Midbrain (tissue), 1 donor: ENCODE results near the gene PAK5.
"Not testable (repeated sequence)": the region's sequence is repeated elsewhere in the genome, so short reads cannot be mapped to it uniquely, and the experiment has no call there.

Experiments
- DNase-seq: peaks from one replicate; lab custom pipeline; 2025; lab: John Stamatoyannopoulos, UW

The PAK5 gene

DNA sequence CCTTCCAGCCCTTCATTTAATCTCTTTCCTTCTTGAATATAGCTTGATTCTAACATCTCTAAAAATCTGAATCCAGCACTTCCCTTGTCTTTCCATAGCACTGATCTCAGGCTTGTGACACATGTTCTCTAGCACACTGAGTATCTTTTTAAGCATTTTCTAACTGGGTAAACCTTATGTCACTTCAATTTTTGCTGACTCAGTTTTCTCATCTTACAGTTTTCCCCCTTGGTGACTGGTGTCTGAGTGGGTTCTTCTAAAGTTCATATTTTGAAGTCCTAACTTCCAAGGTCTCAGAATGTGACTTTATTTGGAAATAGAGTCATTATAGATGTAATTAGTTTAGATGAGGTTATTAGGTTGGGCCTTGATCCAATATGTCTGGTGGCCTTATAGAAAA is 153.9 kb downstream of the PAK5 start:
- no peak for DNase-seq

- no peak for DNase-seq
Measured at GRCh38 chr20:9677100-9677623, 161.7 kb downstream of the PAK5 start.

- no peak for DNase-seq
Measured at GRCh38 chr20:9672981-9673380, 165.9 kb downstream of the PAK5 start.

GRCh38 chr20:9672027-9672426 is 166.8 kb downstream of the PAK5 start:
- DNase-seq, result no peak

DNA sequence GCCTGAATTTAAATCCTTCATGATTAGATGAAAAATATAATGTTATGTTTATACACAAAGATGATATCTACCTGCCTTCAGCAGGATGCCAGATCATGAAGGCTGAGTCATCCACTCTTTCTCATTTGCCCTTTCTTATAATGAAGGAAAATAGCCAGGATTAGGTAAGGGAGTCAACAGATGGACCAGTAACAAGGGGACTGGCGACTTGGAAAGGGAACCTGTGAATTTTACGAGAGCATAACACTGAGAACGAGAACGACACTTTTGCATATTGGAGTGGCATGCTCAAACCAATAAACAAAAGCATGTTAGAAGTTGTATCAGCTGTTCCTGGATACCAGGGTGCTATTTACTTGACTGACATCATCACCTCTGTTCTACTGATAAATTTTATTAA is 170.5 kb downstream of the PAK5 start:
- no peak for DNase-seq

DNA sequence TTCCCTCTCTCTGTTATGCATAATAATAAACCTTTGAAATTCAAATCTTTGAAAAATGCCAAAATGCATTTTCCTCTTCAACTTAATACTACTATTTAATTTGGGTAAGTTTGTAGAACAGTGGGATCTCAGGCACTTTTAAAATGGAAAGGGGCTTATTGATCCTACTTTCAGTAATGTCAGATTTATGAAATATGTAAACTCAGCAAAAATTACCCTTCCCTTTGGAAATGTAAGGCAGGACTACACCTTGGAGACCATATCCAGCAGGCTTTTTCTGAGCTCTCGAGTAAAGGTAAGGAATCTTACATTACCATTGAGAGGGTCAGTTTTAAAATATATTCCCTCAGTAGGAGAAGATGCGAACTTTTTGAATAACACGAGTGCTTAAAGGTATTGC is 175.5 kb downstream of the PAK5 start:
- DNase-seq, result no peak

DNA sequence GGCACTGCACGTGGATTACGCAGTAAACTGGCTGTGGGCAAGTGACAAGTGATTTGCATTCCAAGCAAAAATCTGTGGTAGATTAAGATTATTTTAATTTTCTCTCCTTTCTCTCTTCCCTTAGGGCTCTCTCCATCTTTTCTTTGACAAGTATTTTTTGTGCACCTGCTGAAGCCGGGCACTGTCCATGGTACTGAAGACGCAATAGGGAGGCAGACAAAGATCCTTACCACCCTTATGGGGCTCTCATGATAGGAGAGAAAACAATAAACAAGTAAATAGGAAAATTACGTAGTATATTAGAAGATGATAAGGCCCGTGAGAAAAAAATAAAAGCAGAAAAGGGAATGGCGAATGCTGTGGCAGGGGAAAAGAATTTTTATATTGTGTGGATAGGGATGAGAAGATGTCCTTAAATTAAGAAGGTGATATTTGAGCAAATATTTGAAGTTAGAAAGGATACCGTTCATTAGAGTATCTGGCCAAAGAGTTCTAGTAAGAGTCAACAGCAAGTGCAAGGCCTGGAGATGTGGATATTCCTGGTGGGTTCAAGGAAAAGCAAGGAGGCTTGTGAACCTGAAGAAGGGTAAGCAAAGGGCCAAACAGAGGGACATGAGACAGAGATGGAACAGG is 178.5 kb downstream of the PAK5 start:
- no peak for DNase-seq

DNA sequence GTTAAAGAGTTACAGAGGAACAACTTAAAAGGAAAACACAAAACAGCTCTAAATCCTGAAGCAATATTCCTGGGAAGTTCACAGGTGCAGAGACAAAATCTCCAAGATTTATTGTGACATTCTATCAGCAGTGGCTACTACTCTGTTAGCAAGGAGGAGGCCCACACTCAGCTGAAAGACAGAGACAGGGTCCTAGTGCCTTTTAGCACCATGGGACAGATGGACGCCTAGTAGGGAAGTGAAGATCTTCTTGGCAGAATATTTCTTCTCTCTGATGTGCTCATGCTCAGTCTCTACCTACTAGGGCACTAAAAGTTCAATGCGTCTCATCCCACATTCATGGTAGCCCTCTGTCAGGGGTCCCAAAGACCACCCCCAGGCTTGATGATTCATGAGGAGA is 191.1 kb downstream of the PAK5 start:
- no peak for DNase-seq

- DNase-seq, result no peak
Measured at GRCh38 chr20:9646375-9646774, 192.5 kb downstream of the PAK5 start.

- DNase-seq, result no peak
Measured at GRCh38 chr20:9642882-9643281, 196.0 kb downstream of the PAK5 start.

DNA sequence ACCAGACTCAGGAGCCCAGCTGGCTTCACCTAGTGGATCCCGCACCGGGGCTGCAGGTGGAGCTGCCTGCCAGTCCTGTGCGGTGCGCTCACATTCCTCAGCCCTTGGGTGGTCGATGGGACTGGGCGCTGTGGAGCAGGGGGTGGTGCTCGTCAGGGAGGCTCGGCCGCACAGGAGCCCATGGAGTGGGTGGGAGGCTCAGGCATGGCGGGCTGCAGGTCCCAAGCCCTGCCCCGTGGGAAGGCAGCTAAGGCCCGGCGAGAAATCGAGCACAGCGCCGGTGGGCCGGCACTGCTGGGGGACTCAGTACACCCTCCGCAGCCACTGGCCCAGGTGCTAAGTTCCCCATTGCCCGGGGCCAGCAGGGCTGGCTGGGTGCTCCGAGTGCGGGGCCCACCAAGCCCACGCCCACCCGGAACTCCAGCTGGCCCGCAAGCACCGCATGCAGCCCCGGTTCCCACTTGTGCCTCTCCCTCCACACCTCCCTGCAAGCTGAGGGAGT is 197.3 kb downstream of the PAK5 start:
- not testable (repeated sequence) for DNase-seq

DNA sequence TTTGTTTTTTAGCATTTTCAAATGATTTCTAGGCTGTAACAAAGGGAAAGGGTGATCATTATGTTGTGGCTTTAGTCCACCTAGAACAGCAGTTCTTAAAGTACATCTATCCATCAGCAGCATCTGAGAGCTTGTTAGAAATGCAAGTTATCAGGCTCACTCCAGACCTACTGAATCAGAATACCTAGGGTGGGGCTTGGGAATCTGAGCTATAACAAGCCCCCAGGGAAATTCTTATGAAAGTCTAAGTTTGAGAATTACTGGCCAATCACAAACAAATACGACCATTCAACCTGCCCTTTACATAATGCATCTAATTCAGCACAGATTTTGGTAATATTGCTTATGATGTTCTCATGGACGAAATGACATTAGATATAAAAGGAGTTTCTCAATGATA is 201.0 kb downstream of the PAK5 start:
- no peak for DNase-seq

DNA sequence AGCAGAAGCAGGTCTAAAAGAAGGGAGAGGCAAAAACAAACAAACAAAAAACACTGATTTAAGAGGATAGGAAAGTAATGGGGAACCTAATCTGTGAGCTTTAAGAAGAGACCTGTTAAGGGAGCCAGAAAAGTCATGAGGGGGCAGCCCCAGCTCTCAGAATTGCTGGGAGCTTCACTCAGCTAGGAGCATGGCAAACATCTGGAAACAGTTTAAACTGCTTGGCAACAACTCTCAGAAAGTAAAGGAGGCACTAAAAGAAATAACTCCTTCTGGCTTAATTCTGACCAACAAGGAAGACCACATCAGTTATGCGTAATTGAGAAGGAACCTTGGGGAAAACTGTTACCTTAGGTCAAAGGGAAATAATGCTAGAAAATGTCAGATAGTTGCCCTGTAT is 203.1 kb downstream of the PAK5 start:
- DNase-seq, result no peak

DNA sequence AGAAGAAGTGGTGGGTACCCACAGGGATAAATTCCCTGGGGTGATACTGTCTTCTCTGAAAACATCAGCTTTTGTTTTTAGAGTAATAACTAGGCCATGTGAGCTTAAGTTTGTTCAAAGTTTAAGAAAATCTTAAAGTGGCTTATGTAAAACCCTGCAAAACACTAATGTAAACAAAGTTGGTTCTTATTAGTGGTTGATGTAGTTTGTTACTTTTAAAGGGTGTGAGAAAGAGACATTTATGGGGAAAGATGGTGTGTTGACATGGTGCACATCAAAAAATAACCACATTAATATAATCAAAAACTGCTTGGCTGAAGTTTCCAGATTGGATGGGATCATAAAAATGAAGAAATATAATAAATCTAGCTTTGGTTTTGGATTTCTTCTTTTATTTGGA is 204.5 kb downstream of the PAK5 start:
- DNase-seq, result no peak

DNA sequence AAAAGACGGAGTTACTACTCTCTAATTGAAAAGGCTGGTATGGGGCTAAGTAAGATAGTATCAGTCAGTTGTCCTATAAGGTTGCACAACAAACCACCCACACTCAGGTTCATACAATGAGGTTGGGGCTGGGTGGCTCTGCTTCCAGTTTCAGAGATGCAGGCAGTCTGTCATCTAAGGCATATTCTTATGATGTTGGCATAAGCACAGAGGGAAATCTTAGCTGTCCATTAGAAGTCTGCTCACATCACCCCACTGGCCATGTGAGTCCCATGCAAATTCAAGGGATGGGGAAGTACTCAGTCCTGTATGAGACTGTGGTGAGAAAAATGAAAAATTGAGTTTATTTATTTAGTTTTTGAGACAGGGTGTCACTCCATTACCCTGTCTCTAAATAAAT is 205.9 kb downstream of the PAK5 start:
- DNase-seq, result no peak

DNA sequence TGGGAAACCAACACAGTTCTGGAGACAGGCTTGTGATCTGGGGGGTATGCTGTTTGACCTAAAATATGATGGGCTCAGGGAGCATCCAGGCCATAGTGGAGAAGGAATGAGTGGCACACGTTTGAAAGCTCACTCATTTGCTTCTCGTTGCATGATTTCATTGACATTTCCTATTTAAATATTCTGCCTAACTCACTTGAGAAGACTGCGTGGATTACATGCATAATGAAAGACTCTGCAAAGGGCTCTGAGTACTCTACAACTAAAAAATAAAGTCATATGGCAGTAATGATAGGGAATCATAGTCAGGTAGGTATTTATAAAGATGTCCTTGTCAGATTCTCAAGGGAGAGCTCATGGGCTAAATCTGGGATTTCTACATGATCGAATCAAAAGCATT is 206.6 kb downstream of the PAK5 start:
- DNase-seq, result no peak

- DNase-seq, result no peak
Measured at GRCh38 chr20:9630554-9630953, 208.3 kb downstream of the PAK5 start.

- no peak for DNase-seq
Measured at GRCh38 chr20:9629831-9630230, 209.0 kb downstream of the PAK5 start.

DNA sequence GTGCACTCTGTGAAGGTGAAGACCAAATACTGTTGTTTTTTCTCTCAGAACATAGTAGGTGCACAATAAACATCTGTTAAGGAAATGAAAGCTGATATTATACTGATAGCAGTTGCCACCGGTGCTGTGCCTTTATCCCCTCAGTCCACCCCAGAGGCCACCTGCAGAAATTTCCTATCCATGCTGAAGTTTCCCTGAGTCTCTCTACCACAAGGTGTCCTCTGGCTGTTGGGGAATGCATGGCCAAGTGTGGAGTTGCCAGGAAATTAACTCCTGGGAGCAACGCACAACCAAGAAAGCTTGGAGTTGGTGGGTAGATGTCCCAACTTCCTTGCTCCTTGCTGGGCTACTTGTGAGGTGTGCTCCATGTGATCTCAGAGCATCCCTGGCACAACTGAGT is 210.3 kb downstream of the PAK5 start:
- DNase-seq, result no peak

DNA sequence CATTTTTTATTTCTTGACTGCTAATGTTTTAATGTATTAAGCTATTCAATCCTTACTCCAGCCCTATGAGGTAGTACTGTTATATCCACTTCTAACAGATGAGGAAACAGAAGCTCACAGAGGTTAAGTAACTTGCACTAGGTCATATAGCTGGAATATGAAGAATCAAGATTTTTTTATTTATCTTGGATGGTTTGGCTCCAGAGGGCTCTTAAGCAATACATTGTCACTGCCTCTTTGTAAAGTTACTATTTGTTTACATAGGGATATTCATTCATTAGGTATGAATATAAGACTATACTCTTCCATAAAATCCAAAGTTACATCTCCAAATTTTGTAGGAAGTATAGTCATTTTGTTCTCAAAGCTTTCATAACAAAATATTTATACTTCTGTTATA is 210.7 kb downstream of the PAK5 start:
- DNase-seq, result no peak

DNA sequence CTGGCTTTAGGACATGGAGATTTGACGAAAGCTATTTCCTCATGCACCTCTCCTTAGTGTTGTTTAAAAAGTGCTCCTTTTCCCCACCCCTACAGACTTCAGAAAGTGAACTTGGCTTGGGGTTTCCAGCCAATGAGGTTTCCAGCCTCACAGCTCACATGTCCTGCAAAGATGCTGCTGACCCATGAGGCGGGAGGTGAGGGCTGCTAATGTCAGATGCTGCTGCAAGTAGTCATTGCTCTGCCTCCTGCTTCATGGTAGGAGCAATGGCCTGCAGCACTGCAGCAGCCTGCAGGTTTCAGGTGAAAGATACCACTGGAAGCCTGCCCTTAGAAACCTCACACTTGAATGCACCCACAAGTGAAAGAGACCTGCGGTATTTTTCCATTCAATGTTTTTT is 211.7 kb downstream of the PAK5 start:
- no peak for DNase-seq

- DNase-seq, result no peak
Measured at GRCh38 chr20:9626357-9626756, 212.5 kb downstream of the PAK5 start.

DNA sequence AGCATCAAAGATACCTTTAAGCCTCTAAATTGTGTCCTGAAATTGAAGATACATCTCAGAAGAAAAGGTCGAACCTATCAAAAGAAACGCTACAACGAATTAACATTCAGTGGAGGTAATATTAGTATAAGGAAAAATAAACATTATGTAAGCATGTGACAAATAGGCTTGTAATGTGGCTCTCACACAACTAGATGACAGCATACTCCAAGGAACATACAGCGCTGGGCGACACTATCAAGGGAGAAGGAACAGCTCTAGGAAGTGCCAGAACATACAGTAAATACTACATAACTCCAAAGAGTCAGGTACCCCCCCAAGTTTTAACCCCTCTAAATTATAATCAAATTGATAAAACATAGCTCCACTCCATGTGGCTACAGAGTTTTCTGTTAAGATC is 220.9 kb downstream of the PAK5 start:
- peak; percentile 59 for DNase-seq

- peak; percentile 69 for DNase-seq
Measured at GRCh38 chr20:9616833-9617461, 221.9 kb downstream of the PAK5 start.
